ENCODE results near the gene ATXN7L1.

Gene ATXN7L1

DNA sequence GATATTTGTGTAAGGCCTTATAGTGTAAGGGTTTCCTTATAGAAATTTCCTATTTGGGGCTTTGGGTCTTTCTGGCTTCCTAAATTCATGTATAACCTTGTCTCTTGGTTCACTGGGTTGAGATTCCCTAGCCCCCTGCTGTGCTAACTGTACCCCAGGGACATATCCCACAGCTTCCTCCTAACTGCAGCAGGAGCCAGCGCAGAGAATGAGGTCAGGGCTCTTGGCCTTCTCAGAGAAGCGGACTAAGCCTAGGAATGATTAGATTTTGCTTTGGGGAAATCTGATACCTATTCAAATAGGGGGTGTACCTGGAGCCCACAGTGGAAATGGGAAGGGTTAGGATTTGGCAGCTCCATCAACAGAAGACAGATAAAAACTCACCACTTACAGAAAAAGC is 157.0 kb downstream of the ATXN7L1 start:
- TF ChIP-seq EZH2phosphoT487 (IDR thresholded peaks at IDR 0.05; ENCODE audit: low read length) (no peak), CTCF (IDR thresholded peaks at IDR 0.05; ENCODE audit: low read length) (no peak), EZH2 (optimal IDR thresholded peaks at IDR 0.05; ENCODE audit: low read depth, low read length) (no peak)

DNA sequence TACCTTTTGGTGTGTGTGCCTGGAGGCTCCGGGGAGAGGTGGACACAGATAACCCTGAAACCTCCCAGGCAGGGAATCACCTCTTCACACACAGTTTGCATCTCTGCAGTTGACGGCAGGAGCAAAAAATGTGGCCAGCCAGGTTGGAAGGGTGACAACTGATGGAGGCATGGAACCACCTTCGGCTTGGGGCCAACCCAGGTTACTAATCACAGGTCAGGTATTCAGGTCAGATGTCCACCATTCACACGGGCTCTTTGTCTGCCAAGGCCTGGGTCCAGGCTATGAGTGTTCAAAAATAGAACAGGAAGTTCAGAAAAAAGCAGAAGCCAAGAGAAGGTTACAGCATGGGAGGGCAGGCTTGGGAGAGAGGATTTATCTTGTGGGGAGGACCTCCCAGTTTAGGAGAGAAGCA is 157.9 kb downstream of the ATXN7L1 start:
- H3K4me2 ChIP-seq (ENCODE audit: low read depth, low read length): no peak overlapping the region

More for the DNA sequence above, 157.0 kb downstream of the ATXN7L1 start:
- Histone ChIP-seq H3K36me3 (replicated peaks; ENCODE audit: insufficient read depth, low read length) (no peaks in the 10 kb centered on the region), H4K20me1 (ENCODE audit: insufficient read depth, low read length) (no peaks in the 10 kb centered on the region), H3K4me2 (ENCODE audit: low read depth, low read length) (no peak overlapping the region), H3K4me1 (ENCODE audit: low read length) (no peaks in the 10 kb centered on the region), H3K4me3 (ENCODE audit: low read length) (no peak overlapping the region), H3K9me3 (replicated peaks; ENCODE audit: insufficient read depth, low read length) (no peaks in the 10 kb centered on the region), H3K79me2 (ENCODE audit: low read length) (no peaks in the 10 kb centered on the region), H3K9me2 (replicated peaks; ENCODE audit: insufficient read depth, low read length) (no peaks in the 10 kb centered on the region), H2AFZ (ENCODE audit: low read length) (no peak overlapping the region), H3K27ac (ENCODE audit: low read length) (no peak overlapping the region), H3K9ac (ENCODE audit: low read length) (no peak overlapping the region), H3F3A (ENCODE audit: insufficient read depth, low read length) (no peaks in the 10 kb centered on the region), H3K27me3 (replicated peaks; ENCODE audit: insufficient read depth, low read length) (no peaks in the 10 kb centered on the region)
- DNase-seq: no peak

GRCh38 chr7:105715528-105715927 is 160.9 kb downstream of the ATXN7L1 start:
- DNase-seq: no peak
- no peaks in the 10 kb centered on the region for H3K9me2 ChIP-seq (replicated peaks; ENCODE audit: insufficient read depth, low read length)
- no peaks in the 10 kb centered on the region for H3F3A ChIP-seq (ENCODE audit: insufficient read depth, low read length)
- no peaks in the 10 kb centered on the region for H4K20me1 ChIP-seq (ENCODE audit: insufficient read depth, low read length)
- no peaks in the 10 kb centered on the region for H3K4me1 ChIP-seq (ENCODE audit: low read length)
- no peaks in the 10 kb centered on the region for H3K36me3 ChIP-seq (replicated peaks; ENCODE audit: insufficient read depth, low read length)
- no peak overlapping the region for H2AFZ ChIP-seq (ENCODE audit: low read length)
- H3K4me3 ChIP-seq (ENCODE audit: low read length): no peak overlapping the region
- TF ChIP-seq CTCF (IDR thresholded peaks at IDR 0.05; ENCODE audit: low read length) (no peak), EZH2 (optimal IDR thresholded peaks at IDR 0.05; ENCODE audit: low read depth, low read length) (no peak), EZH2phosphoT487 (IDR thresholded peaks at IDR 0.05; ENCODE audit: low read length) (no peak)
- no peak overlapping the region for H3K27ac ChIP-seq (ENCODE audit: low read length)
- H3K9ac ChIP-seq (ENCODE audit: low read length): no peak overlapping the region
- no peaks in the 10 kb centered on the region for H3K9me3 ChIP-seq (replicated peaks; ENCODE audit: insufficient read depth, low read length)
- H3K79me2 ChIP-seq (ENCODE audit: low read length): no peaks in the 10 kb centered on the region
- no peaks in the 10 kb centered on the region for H3K27me3 ChIP-seq (replicated peaks; ENCODE audit: insufficient read depth, low read length)
- no peak overlapping the region for H3K4me2 ChIP-seq (ENCODE audit: low read depth, low read length)

More for the DNA sequence above, 157.9 kb downstream of the ATXN7L1 start:
- no peak overlapping the region for H3K9ac ChIP-seq (ENCODE audit: low read length)
- no peaks in the 10 kb centered on the region for H3K9me3 ChIP-seq (replicated peaks; ENCODE audit: insufficient read depth, low read length)
- no peak overlapping the region for H3K4me3 ChIP-seq (ENCODE audit: low read length)
- H3K4me1 ChIP-seq (ENCODE audit: low read length): no peaks in the 10 kb centered on the region
- no peaks in the 10 kb centered on the region for H3K9me2 ChIP-seq (replicated peaks; ENCODE audit: insufficient read depth, low read length)
- no peak overlapping the region for H3K27ac ChIP-seq (ENCODE audit: low read length)
- no peaks in the 10 kb centered on the region for H3K36me3 ChIP-seq (replicated peaks; ENCODE audit: insufficient read depth, low read length)
- H3F3A ChIP-seq (ENCODE audit: insufficient read depth, low read length): no peaks in the 10 kb centered on the region
- H3K79me2 ChIP-seq (ENCODE audit: low read length): no peaks in the 10 kb centered on the region
- H4K20me1 ChIP-seq (ENCODE audit: insufficient read depth, low read length): no peaks in the 10 kb centered on the region
- H3K27me3 ChIP-seq (replicated peaks; ENCODE audit: insufficient read depth, low read length): no peaks in the 10 kb centered on the region
- no peak overlapping the region for H2AFZ ChIP-seq (ENCODE audit: low read length)
- DNase-seq: no peak
- TF ChIP-seq EZH2 (optimal IDR thresholded peaks at IDR 0.05; ENCODE audit: low read depth, low read length): no peak
- TF ChIP-seq CTCF (IDR thresholded peaks at IDR 0.05; ENCODE audit: low read length): no peak
- TF ChIP-seq EZH2phosphoT487 (IDR thresholded peaks at IDR 0.05; ENCODE audit: low read length): no peak

Data from MM.1S (cell line).